B cell (primary cell): ENCODE data around the gene RGR.

ENCODE experiments used
- CTCF ChIP-seq: fragments of 200-600 bp; IDR thresholded peaks from one replicate; pipeline ENCODE4 v1.8.0; 2022; ENCODE audit warnings: antibody characterized with exemption, mild to moderate bottlenecking
- EZH2 ChIP-seq: IDR thresholded peaks from 2 replicates; pipeline ENCODE4 v1.6.1; 2012; ENCODE audit warnings: borderline replicate concordance, low read depth, mild to moderate bottlenecking, moderate library complexity, low read length; ENCODE audit not compliant: insufficient read depth, poor library complexity, severe bottlenecking

DNA sequence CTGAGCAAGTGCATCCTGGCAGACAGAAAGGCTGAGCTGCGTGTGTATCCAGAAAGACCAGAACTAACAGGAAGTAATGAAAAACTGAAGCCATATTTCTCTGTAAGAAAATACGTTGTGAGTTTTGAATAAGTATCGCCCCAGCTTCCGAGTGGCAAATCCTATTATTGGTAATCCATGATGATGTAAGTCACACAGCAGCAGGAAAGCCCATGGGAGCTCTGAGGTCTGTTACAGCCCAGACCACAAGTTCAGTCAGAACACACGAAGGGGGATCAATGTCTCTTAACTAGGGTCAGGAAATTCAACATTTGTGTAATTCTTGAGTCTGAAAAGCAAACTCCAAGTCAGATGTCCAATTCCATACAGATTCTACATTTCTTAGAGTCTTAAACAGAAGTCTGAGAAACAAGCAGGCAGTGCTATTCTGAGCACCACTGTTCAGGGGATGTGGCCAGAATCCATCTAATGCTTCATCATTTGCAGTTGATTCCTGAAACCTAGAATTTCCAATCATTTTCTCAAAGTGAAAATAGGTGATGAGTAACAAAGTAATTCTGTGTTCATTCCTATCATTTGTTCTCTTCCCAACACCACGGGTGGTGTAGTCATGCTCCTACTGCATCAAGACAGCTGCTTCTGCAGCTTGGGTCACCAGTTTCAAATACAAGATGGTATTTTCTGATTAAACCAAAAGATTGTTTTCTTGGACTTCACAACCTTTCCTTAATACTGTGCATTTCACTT, 19.3 kb upstream of the RGR start, which contains the start of gene LRIT2:
- TF ChIP-seq CTCF (no peak), EZH2 (no peak)
